ENCODE measurements around the gene TRAPPC2L. TPM values are rescaled to one million over a fixed set of nuclear protein-coding genes. Genes with fewer than 3 reads are reported as not detected.

Gene TRAPPC2L
- total RNA-seq, 1 donor from 2014 or later, result 52.7 TPM

GRCh38 chr16:88871349-88871702 lies 14.4 kb downstream of the TRAPPC2L start:
- Histone ChIP-seq H3K9me3 (replicated peaks) (no peaks in the 10 kb centered on the region), H3K27me3 (ENCODE audit: low read depth) (peaks cover 4% of the 10 kb centered on the region), H3K27ac (replicated peaks) (peak overlapping the region; percentile 39), H3K4me1 (peaks cover 18% of the 10 kb centered on the region), H3K36me3 (no peaks in the 10 kb centered on the region), H3K4me3 (peak overlapping the region; percentile 46)
- TF ChIP-seq CTCF (IDR thresholded peaks at IDR 0.05; ENCODE audit: borderline replicate concordance), result no peak
- intact Hi-C loops (cut with micrococcal nuclease), result no loop called here
- no peak for DNase-seq

GRCh38 chr16:88871730-88872416 lies 14.9 kb downstream of the TRAPPC2L start:
- Histone ChIP-seq H3K27me3 (ENCODE audit: low read depth) (peaks cover 3% of the 10 kb centered on the region), H3K9me3 (replicated peaks) (no peaks in the 10 kb centered on the region), H3K4me1 (peaks cover 18% of the 10 kb centered on the region), H3K27ac (replicated peaks) (no peak overlapping the region), H3K4me3 (no peak overlapping the region), H3K36me3 (peaks cover 5% of the 10 kb centered on the region)
- no peak for DNase-seq
- TF ChIP-seq CTCF (IDR thresholded peaks at IDR 0.05; ENCODE audit: borderline replicate concordance), result no peak
- intact Hi-C loops (cut with micrococcal nuclease), result no loop called here

GRCh38 chr16:88872650-88873331 lies 15.9 kb downstream of the TRAPPC2L start:
- H3K27ac ChIP-seq (replicated peaks), result no peak overlapping the region
- peaks cover 18% of the 10 kb centered on the region for H3K4me1 ChIP-seq
- DNase-seq, result no peak
- no peak overlapping the region for H3K4me3 ChIP-seq
- no peaks in the 10 kb centered on the region for H3K9me3 ChIP-seq (replicated peaks)
- no peak for TF ChIP-seq CTCF (IDR thresholded peaks at IDR 0.05; ENCODE audit: borderline replicate concordance)
- intact Hi-C loops (cut with micrococcal nuclease), result no loop called here
- peaks cover 7% of the 10 kb centered on the region for H3K36me3 ChIP-seq
- H3K27me3 ChIP-seq (ENCODE audit: low read depth), result peaks cover 7% of the 10 kb centered on the region

GRCh38 chr16:88874938-88875599 lies 18.1 kb downstream of the TRAPPC2L start:
- DNase-seq, result no peak
- Histone ChIP-seq H3K27ac (replicated peaks) (no peak overlapping the region), H3K27me3 (ENCODE audit: low read depth) (peaks cover 19% of the 10 kb centered on the region), H3K9me3 (replicated peaks) (no peaks in the 10 kb centered on the region), H3K4me1 (peaks cover 18% of the 10 kb centered on the region), H3K4me3 (no peak overlapping the region), H3K36me3 (peaks cover 29% of the 10 kb centered on the region)
- TF ChIP-seq CTCF (IDR thresholded peaks at IDR 0.05; ENCODE audit: borderline replicate concordance), result no peak
- intact Hi-C loops (cut with micrococcal nuclease), result no loop called here

GRCh38 chr16:88875703-88876234 lies 18.8 kb downstream of the TRAPPC2L start:
- TF ChIP-seq CTCF (IDR thresholded peaks at IDR 0.05; ENCODE audit: borderline replicate concordance), result no peak
- Histone ChIP-seq H3K27ac (replicated peaks) (no peak overlapping the region), H3K9me3 (replicated peaks) (no peaks in the 10 kb centered on the region), H3K4me1 (peaks cover 15% of the 10 kb centered on the region), H3K27me3 (ENCODE audit: low read depth) (peaks cover 26% of the 10 kb centered on the region), H3K36me3 (peaks cover 35% of the 10 kb centered on the region), H3K4me3 (no peak overlapping the region)
- DNase-seq, result no peak
- intact Hi-C loops (cut with micrococcal nuclease), result no loop called here
